Measurements from ENCODE around the gene MYCBP2. TPM values are rescaled to one million over a fixed set of nuclear protein-coding genes. Genes with fewer than 3 reads are reported as not detected.
A peak's percentile ranks its signal among the peaks of the same experiment; 100 is the strongest.

The MYCBP2 gene
- total RNA-seq, 1 experiment from 2014 or later: 51.8 TPM

- no peak for TF ChIP-seq CTCF (IDR thresholded peaks at IDR 0.05; ENCODE audit: unreplicated experiment)
- ChIA-PET POLR2A (interaction anchor here (1.6 kb wide), 1 partner anchor 107 kb away, joined by 3 read pairs; no protein-coding TSS in a partner anchor), CTCF (no interaction called here)
- intact Hi-C loops (cut with micrococcal nuclease): no loop called here
- Mint-ChIP-seq H3K9me3 (ENCODE audit: unreplicated experiment) (no peaks in the 10 kb centered on the region), H3K27ac (ENCODE audit: low read depth, unreplicated experiment) (no peak overlapping the region), H3K27me3 (ENCODE audit: insufficient read depth, unreplicated experiment) (no peaks in the 10 kb centered on the region), H3K4me3 (ENCODE audit: unreplicated experiment) (no peak overlapping the region), H3K36me3 (ENCODE audit: insufficient read depth, unreplicated experiment) (no peaks in the 10 kb centered on the region), H3K4me1 (ENCODE audit: insufficient read depth, unreplicated experiment) (no peaks in the 10 kb centered on the region)
- no TSS peak for BruUV-seq (replicated peaks)
- no peak for DNase-seq (ENCODE audit: unreplicated experiment)
Measured at GRCh38 chr13:77222909-77223308, 104.0 kb downstream of the MYCBP2 start.

GRCh38 chr13:77222000-77222690, 104.7 kb downstream of the MYCBP2 start:
- H3K36me3 Mint-ChIP-seq (ENCODE audit: insufficient read depth, unreplicated experiment): no peaks in the 10 kb centered on the region
- POLR2A ChIA-PET: no interaction called here
- CTCF ChIA-PET: no interaction called here
- BruUV-seq (replicated peaks): no TSS peak
- no peaks in the 10 kb centered on the region for H3K4me1 Mint-ChIP-seq (ENCODE audit: insufficient read depth, unreplicated experiment)
- H3K27ac Mint-ChIP-seq (ENCODE audit: low read depth, unreplicated experiment): no peak overlapping the region
- H3K27me3 Mint-ChIP-seq (ENCODE audit: insufficient read depth, unreplicated experiment): no peaks in the 10 kb centered on the region
- no peak overlapping the region for H3K4me3 Mint-ChIP-seq (ENCODE audit: unreplicated experiment)
- peak; percentile 10 for DNase-seq (ENCODE audit: unreplicated experiment)
- intact Hi-C loops (cut with micrococcal nuclease): no loop called here
- no peak for TF ChIP-seq CTCF (IDR thresholded peaks at IDR 0.05; ENCODE audit: unreplicated experiment)
- H3K9me3 Mint-ChIP-seq (ENCODE audit: unreplicated experiment): no peaks in the 10 kb centered on the region

GRCh38 chr13:77219401-77219800, 107.5 kb downstream of the MYCBP2 start:
- no peak for DNase-seq (ENCODE audit: unreplicated experiment)
- Mint-ChIP-seq H3K4me1 (ENCODE audit: insufficient read depth, unreplicated experiment) (no peaks in the 10 kb centered on the region), H3K27me3 (ENCODE audit: insufficient read depth, unreplicated experiment) (no peaks in the 10 kb centered on the region), H3K27ac (ENCODE audit: low read depth, unreplicated experiment) (no peak overlapping the region), H3K36me3 (ENCODE audit: insufficient read depth, unreplicated experiment) (peaks cover 19% of the 10 kb centered on the region), H3K4me3 (ENCODE audit: unreplicated experiment) (no peak overlapping the region), H3K9me3 (ENCODE audit: unreplicated experiment) (no peaks in the 10 kb centered on the region)
- ChIA-PET POLR2A (interaction anchor here (0.7 to 1.4 kb wide), 2 partner anchors 17 to 106 kb away, joined by 3 to 4 read pairs; no protein-coding TSS in a partner anchor), CTCF (interaction anchor here (0.6 to 1.2 kb wide), 2 partner anchors 14 to 27 kb away, joined by 3 read pairs; no protein-coding TSS in a partner anchor)
- intact Hi-C loops (cut with micrococcal nuclease): no loop called here
- no TSS peak for BruUV-seq (replicated peaks)
- no peak for TF ChIP-seq CTCF (IDR thresholded peaks at IDR 0.05; ENCODE audit: unreplicated experiment)

- no peaks in the 10 kb centered on the region for H3K9me3 Mint-ChIP-seq (ENCODE audit: unreplicated experiment)
- H3K27me3 Mint-ChIP-seq (ENCODE audit: insufficient read depth, unreplicated experiment): no peaks in the 10 kb centered on the region
- POLR2A ChIA-PET: interaction anchor here (1.0 to 1.4 kb wide), 2 partner anchors 12 to 107 kb away, joined by 3 read pairs; no protein-coding TSS in a partner anchor
- no peak for TF ChIP-seq CTCF (IDR thresholded peaks at IDR 0.05; ENCODE audit: unreplicated experiment)
- H3K36me3 Mint-ChIP-seq (ENCODE audit: insufficient read depth, unreplicated experiment): peaks cover 29% of the 10 kb centered on the region
- no peak overlapping the region for H3K4me3 Mint-ChIP-seq (ENCODE audit: unreplicated experiment)
- BruUV-seq (replicated peaks): no TSS peak
- no peaks in the 10 kb centered on the region for H3K4me1 Mint-ChIP-seq (ENCODE audit: insufficient read depth, unreplicated experiment)
- intact Hi-C loops (cut with micrococcal nuclease): no loop called here
- H3K27ac Mint-ChIP-seq (ENCODE audit: low read depth, unreplicated experiment): no peak overlapping the region
- DNase-seq (ENCODE audit: unreplicated experiment): no peak
- CTCF ChIA-PET: interaction anchor here (2.1 kb wide), 1 partner anchor 260 kb away, joined by 8 read pairs; no protein-coding TSS in a partner anchor
Measured at GRCh38 chr13:77218274-77218673, 108.6 kb downstream of the MYCBP2 start.

Measured in MCF 10A (cell line).